Measurements from ENCODE around the gene SCGB1D1. TPM values are rescaled to one million over a fixed set of nuclear protein-coding genes. Genes with fewer than 3 reads are reported as not detected.

Gene SCGB1D1
- total RNA-seq, 4 donors from 2014 or later = not detected

GRCh38 chr11:62143727-62144126 lies 46.3 kb upstream of the SCGB1D1 start:
- Histone ChIP-seq H3K4me1 (no peaks in the 10 kb centered on the region), H3K27ac (replicated peaks in 1 of 4) (no peak overlapping the region), H3K36me3 (peaks cover 45 to 99% (median 84%) of the 10 kb centered on the region in 4 donors), H3K9me3 (no peaks in the 10 kb centered on the region), H3K4me3 (no peak overlapping the region), H3K27me3 (no peaks in the 10 kb centered on the region)
- DNase-seq (ENCODE audit: extremely low spot score) = no peak
- 92% methylated on average over 1 of the region's 1 CpG for WGBS
- TF ChIP-seq EP300 (IDR thresholded peaks at IDR 0.05) (no peak), CTCF (IDR thresholded peaks at IDR 0.05) (no peak), POLR2A (IDR thresholded peaks at IDR 0.05; ENCODE audit: low read depth) (no peak), POLR2AphosphoS5 (IDR thresholded peaks at IDR 0.05) (no peak)
- intact Hi-C loops (cut with DNase I) = no loop called here

GRCh38 chr11:62144641-62145255 lies 45.3 kb upstream of the SCGB1D1 start:
- Histone ChIP-seq H3K27ac (replicated peaks in 1 of 4) (no peak overlapping the region), H3K4me3 (no peak overlapping the region), H3K4me1 (no peaks in the 10 kb centered on the region), H3K36me3 (peaks cover 45 to 99% (median 84%) of the 10 kb centered on the region in 4 donors), H3K9me3 (no peaks in the 10 kb centered on the region), H3K27me3 (no peaks in the 10 kb centered on the region)
- intact Hi-C loops (cut with DNase I) = no loop called here
- DNase-seq (ENCODE audit: extremely low spot score) = no peak
- 97% methylated on average over 19 of the region's 24 CpGs for WGBS
- no peak for TF ChIP-seq EP300 (IDR thresholded peaks at IDR 0.05)

GRCh38 chr11:62145261-62145871 lies 44.6 kb upstream of the SCGB1D1 start:
- H3K4me3 ChIP-seq = no peak overlapping the region
- TF ChIP-seq POLR2A (IDR thresholded peaks at IDR 0.05; ENCODE audit: low read depth) = no peak
- TF ChIP-seq EP300 (IDR thresholded peaks at IDR 0.05) = no peak
- TF ChIP-seq CTCF (IDR thresholded peaks at IDR 0.05) = no peak
- no peak for TF ChIP-seq POLR2AphosphoS5 (IDR thresholded peaks at IDR 0.05)
- H3K27ac ChIP-seq (replicated peaks in 1 of 4) = no peak overlapping the region
- 95% methylated on average over 9 of the region's 11 CpGs for WGBS
- intact Hi-C loops (cut with DNase I) = no loop called here
- no peaks in the 10 kb centered on the region for H3K4me1 ChIP-seq
- H3K9me3 ChIP-seq = no peaks in the 10 kb centered on the region
- no peak for DNase-seq (ENCODE audit: extremely low spot score)
- H3K36me3 ChIP-seq = peaks cover 46 to 99% (median 84%) of the 10 kb centered on the region in 4 donors
- H3K27me3 ChIP-seq = no peaks in the 10 kb centered on the region

- 94% methylated on average over 36 of the region's 36 CpGs for WGBS
- DNase-seq (ENCODE audit: extremely low spot score) = no peak
- no peak overlapping the region for H3K27ac ChIP-seq (replicated peaks in 1 of 4)
- peaks cover 42 to 99% (median 83%) of the 10 kb centered on the region in 4 donors for H3K36me3 ChIP-seq
- no peak overlapping the region for H3K4me3 ChIP-seq
- intact Hi-C loops (cut with DNase I) = no loop called here
- H3K9me3 ChIP-seq = no peaks in the 10 kb centered on the region
- no peaks in the 10 kb centered on the region for H3K4me1 ChIP-seq
- TF ChIP-seq EP300 (IDR thresholded peaks at IDR 0.05) = no peak
- TF ChIP-seq POLR2AphosphoS5 (IDR thresholded peaks at IDR 0.05) = no peak
- TF ChIP-seq CTCF (IDR thresholded peaks at IDR 0.05) = no peak
- H3K27me3 ChIP-seq = no peaks in the 10 kb centered on the region
Observed at GRCh38 chr11:62146476-62147200, 43.4 kb upstream of the SCGB1D1 start.

- Histone ChIP-seq H3K36me3 (peaks cover 44 to 99% (median 84%) of the 10 kb centered on the region in 4 donors), H3K4me3 (no peak overlapping the region), H3K27me3 (no peaks in the 10 kb centered on the region), H3K27ac (replicated peaks in 1 of 4) (no peak overlapping the region), H3K4me1 (peaks cover 0 to 4% (median 2%) of the 10 kb centered on the region in 4 donors), H3K9me3 (no peaks in the 10 kb centered on the region)
- intact Hi-C loops (cut with DNase I) = no loop called here
- no peak for DNase-seq (ENCODE audit: extremely low spot score)
- WGBS = 96% methylated on average over 7 of the region's 12 CpGs
- no peak for TF ChIP-seq POLR2AphosphoS5 (IDR thresholded peaks at IDR 0.05)
- no peak for TF ChIP-seq CTCF (IDR thresholded peaks at IDR 0.05)
- no peak for TF ChIP-seq EP300 (IDR thresholded peaks at IDR 0.05)
Observed at GRCh38 chr11:62147545-62147944, 42.5 kb upstream of the SCGB1D1 start.
